LNCAP (cell line): ENCODE data around the gene SKP1.

Source experiments
- CTCF ChIP-seq: fragments of 450-650 bp; IDR thresholded peaks from 2 replicates; pipeline ENCODE4 v1.5.1; 2017; ENCODE audit warnings: mild to moderate bottlenecking

Gene SKP1

GRCh38 chr5:134138416-134139376 lies 38.1 kb downstream of the SKP1 start:
- TF ChIP-seq CTCF: no peak

- TF ChIP-seq CTCF: no peak
These were observed 40.0 kb downstream of the SKP1 start for GRCh38 chr5:134136771-134137170.

DNA sequence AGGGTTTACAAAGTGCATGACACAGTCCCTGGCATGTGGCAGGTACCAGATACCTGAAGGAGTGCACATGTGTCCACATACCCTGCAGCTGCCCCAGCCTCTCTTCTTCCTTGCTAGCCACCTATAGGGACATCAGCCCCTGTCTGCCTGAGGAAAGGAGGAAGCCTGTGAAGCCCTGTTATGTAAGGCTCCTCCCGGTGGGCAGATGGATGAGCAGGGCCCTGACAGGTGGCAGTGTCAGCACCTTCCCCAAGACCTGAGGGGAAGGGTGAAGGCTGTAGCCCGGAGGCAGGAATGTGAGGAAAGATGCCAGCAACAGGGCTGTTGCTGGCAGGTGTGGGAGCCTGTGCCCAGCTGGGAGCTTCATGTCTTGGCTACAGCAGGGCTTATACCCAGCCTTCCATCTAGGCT lies 40.5 kb downstream of the SKP1 start:
- TF ChIP-seq CTCF: no peak

- no peak for TF ChIP-seq CTCF
These were observed 41.6 kb downstream of the SKP1 start for GRCh38 chr5:134135091-134135655.

GRCh38 chr5:134133995-134134541 lies 42.7 kb downstream of the SKP1 start:
- no peak for TF ChIP-seq CTCF

- TF ChIP-seq CTCF: no peak
These were observed 43.4 kb downstream of the SKP1 start for GRCh38 chr5:134133188-134133994.
